ENCODE measurements around the gene BCL7A. TPM values are rescaled to one million over a fixed set of nuclear protein-coding genes. Genes with fewer than 3 reads are reported as not detected.
A peak's percentile ranks its signal among the peaks of the same experiment; 100 is the strongest.

BCL7A gene
- total RNA-seq, 1 experiment from 2014 or later, result 67.2 TPM

DNA sequence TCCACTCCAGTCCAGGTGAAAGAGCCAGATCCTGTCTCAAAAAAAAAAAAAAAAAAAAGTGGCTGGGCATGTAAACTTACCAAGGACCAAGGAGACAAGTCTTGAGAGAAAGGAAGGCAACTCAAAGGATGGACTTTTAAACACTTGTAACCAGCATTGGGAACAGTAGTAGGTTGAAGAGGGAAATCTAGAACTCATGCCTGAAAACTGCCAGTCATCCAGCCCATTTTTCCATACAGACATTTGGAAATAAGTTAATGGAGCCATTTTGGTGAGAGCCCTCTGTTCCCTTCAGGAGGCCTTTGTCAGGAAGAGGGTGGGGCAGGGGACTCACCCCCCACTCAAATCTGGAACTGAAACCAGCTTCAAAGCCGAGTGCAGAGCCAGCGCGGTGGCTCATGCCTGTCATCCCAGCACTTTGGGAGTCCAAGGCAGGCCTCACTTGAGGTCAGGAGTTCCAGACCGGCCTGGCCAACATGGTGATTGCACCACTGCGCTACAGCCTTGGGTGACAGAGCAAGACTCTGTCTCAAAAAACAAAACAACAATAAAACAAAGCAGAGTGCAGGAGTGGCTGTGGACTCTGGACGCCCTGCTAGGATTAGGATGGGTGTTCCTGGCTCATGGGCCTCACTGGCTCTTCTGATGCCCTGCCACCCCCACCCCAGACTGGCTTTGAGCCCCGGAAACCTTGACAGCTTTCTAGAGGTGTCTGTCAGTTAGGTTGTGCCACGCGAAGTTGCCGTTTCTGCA is 55.2 kb downstream of the BCL7A start:
- DNase-seq, result no peak

GRCh38 chr12:122078141-122079032 is 56.7 kb downstream of the BCL7A start, which contains the start of gene MLXIP:
Gene MLXIP, plus strand, starts transcription at chr12:122078756. Its CDS starts 98 bp downstream, at chr12:122078854.
- H3K27ac ChIP-seq (ENCODE audit: low read length), result peak within 1 kb of the TSS; percentile 55
- peak within 1 kb of the TSS; percentile 97 for H3K4me2 ChIP-seq (ENCODE audit: low read depth, low read length, poor library complexity, severe bottlenecking)
- H3K79me2 ChIP-seq (ENCODE audit: low read length), result peaks cover 45% of the 10 kb centered on the region
- H3K4me1 ChIP-seq (ENCODE audit: low read length), result peaks cover 51% of the 10 kb centered on the region
- no peaks in the 10 kb centered on the region for H3K9me2 ChIP-seq (replicated peaks; ENCODE audit: insufficient read depth, low read length)
- H3K4me3 ChIP-seq (ENCODE audit: low read length), result peak within 1 kb of the TSS; percentile 72
- H3K9ac ChIP-seq (ENCODE audit: low read length), result peak within 1 kb of the TSS; percentile 96
- no peaks in the 10 kb centered on the region for H3K9me3 ChIP-seq (ENCODE audit: low read length)
- H2AFZ ChIP-seq (ENCODE audit: low read length), result 0 out of 2 replicates have a peak within 1 kb of the TSS, but pooled peaks have one; percentile 60
- no peaks in the 10 kb centered on the region for H3K36me3 ChIP-seq (ENCODE audit: insufficient read depth, low read length)
- peak; percentile 98 for DNase-seq
- H3K27me3 ChIP-seq (ENCODE audit: low read length), result no peaks in the 10 kb centered on the region
- H4K20me1 ChIP-seq (ENCODE audit: insufficient read depth, low read depth, low read length), result peaks cover 14% of the 10 kb centered on the region; the same call in 1 of the 2 replicates

More for the DNA sequence above, 55.2 kb downstream of the BCL7A start:
- Histone ChIP-seq H3K27ac (ENCODE audit: low read length) (no peak overlapping the region), H3K4me1 (ENCODE audit: low read length) (peaks cover 38% of the 10 kb centered on the region), H3K79me2 (ENCODE audit: low read length) (peaks cover 31% of the 10 kb centered on the region), H3K9me3 (ENCODE audit: low read length) (no peaks in the 10 kb centered on the region), H3K27me3 (ENCODE audit: low read length) (no peaks in the 10 kb centered on the region), H3K36me3 (ENCODE audit: insufficient read depth, low read length) (no peaks in the 10 kb centered on the region), H3K9ac (ENCODE audit: low read length) (no peak overlapping the region), H3K9me2 (replicated peaks; ENCODE audit: insufficient read depth, low read length) (no peaks in the 10 kb centered on the region), H4K20me1 (ENCODE audit: insufficient read depth, low read depth, low read length) (peaks cover 14% of the 10 kb centered on the region; the same call in 1 of the 2 replicates), H2AFZ (ENCODE audit: low read length) (no peak overlapping the region), H3K4me2 (ENCODE audit: low read depth, low read length, poor library complexity, severe bottlenecking) (no peak overlapping the region), H3K4me3 (ENCODE audit: low read length) (no peak overlapping the region)

DNA sequence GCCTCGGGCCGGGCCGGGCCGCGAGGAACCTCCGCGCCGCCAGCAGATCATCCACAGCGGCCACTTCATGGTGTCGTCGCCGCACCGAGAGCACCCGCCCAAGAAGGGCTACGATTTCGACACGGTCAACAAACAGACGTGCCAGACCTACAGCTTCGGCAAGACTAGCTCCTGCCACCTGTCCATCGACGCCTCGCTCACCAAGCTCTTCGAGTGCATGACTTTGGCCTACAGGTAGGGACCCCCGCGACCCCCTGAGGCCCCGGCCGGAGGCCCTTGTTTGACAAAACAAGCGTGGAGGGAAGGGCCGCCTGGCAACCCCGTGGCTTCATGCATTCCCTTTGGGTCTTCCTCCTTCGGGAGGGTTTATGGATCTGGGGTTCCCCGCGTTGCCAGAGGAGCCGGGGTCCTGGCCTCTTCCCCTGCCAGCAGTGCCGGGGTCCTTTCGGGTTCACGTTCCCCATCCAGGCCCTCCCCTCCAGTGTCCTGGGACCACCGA is 57.4 kb downstream of the BCL7A start:
- no peak overlapping the region for H2AFZ ChIP-seq (ENCODE audit: low read length)
- H3K4me3 ChIP-seq (ENCODE audit: low read length), result peak overlapping the region; percentile 72
- no peaks in the 10 kb centered on the region for H3K27me3 ChIP-seq (ENCODE audit: low read length)
- peak overlapping the region; percentile 96 for H3K9ac ChIP-seq (ENCODE audit: low read length)
- H3K4me2 ChIP-seq (ENCODE audit: low read depth, low read length, poor library complexity, severe bottlenecking), result peak overlapping the region; percentile 97
- no peaks in the 10 kb centered on the region for H3K36me3 ChIP-seq (ENCODE audit: insufficient read depth, low read length)
- H4K20me1 ChIP-seq (ENCODE audit: insufficient read depth, low read depth, low read length), result peaks cover 14% of the 10 kb centered on the region; the same call in 1 of the 2 replicates
- peak overlapping the region; percentile 55 for H3K27ac ChIP-seq (ENCODE audit: low read length)
- H3K79me2 ChIP-seq (ENCODE audit: low read length), result peaks cover 52% of the 10 kb centered on the region
- H3K9me2 ChIP-seq (replicated peaks; ENCODE audit: insufficient read depth, low read length), result no peaks in the 10 kb centered on the region
- H3K4me1 ChIP-seq (ENCODE audit: low read length), result peaks cover 55% of the 10 kb centered on the region
- DNase-seq, result peak; percentile 56
- H3K9me3 ChIP-seq (ENCODE audit: low read length), result no peaks in the 10 kb centered on the region

DNA sequence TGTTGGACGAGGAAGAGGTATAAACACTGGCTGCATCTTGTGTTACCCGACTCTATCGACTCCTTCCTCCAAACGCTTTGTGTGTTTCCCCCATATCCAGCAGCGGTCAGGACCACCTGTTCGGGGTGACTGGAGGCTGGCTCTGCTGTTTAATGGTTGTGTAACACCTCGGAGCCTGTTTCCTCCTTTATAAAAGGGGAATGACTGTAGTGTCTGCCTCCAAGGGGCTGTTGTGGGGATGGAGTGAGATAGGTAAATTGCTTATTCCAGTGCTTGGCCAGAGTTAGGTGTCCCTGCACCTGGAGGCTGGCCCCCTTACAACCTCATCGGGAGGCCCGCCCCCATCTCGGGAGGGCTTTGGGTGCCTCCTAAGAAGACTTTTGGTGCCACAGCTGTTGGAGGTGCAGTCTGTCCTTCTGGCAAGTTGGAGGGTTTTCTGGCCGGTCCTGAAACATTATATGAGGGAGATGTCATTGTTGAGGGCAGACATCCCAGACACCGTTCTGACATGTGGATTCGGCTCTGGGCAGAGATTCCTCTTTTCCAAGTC is 57.9 kb downstream of the BCL7A start:
- H3K4me1 ChIP-seq (ENCODE audit: low read length), result peaks cover 55% of the 10 kb centered on the region
- peak overlapping the region; percentile 96 for H3K9ac ChIP-seq (ENCODE audit: low read length)
- H4K20me1 ChIP-seq (ENCODE audit: insufficient read depth, low read depth, low read length), result peaks cover 14% of the 10 kb centered on the region; the same call in 1 of the 2 replicates
- H3K9me2 ChIP-seq (replicated peaks; ENCODE audit: insufficient read depth, low read length), result no peaks in the 10 kb centered on the region
- H3K9me3 ChIP-seq (ENCODE audit: low read length), result no peaks in the 10 kb centered on the region
- DNase-seq, result peak; percentile 65
- no peaks in the 10 kb centered on the region for H3K36me3 ChIP-seq (ENCODE audit: insufficient read depth, low read length)
- H3K27me3 ChIP-seq (ENCODE audit: low read length), result no peaks in the 10 kb centered on the region
- peak overlapping the region; percentile 97 for H3K4me2 ChIP-seq (ENCODE audit: low read depth, low read length, poor library complexity, severe bottlenecking)
- peak overlapping the region; percentile 55 for H3K27ac ChIP-seq (ENCODE audit: low read length)
- peaks cover 54% of the 10 kb centered on the region for H3K79me2 ChIP-seq (ENCODE audit: low read length)
- no peak overlapping the region for H2AFZ ChIP-seq (ENCODE audit: low read length)
- H3K4me3 ChIP-seq (ENCODE audit: low read length), result peak overlapping the region; percentile 72

GRCh38 chr12:122080149-122081082 is 58.7 kb downstream of the BCL7A start:
- Histone ChIP-seq H3K9ac (ENCODE audit: low read length) (peak overlapping the region; percentile 96), H4K20me1 (ENCODE audit: insufficient read depth, low read depth, low read length) (peaks cover 14% of the 10 kb centered on the region; the same call in 1 of the 2 replicates), H3K4me3 (ENCODE audit: low read length) (peak overlapping the region; percentile 72), H2AFZ (ENCODE audit: low read length) (no peak overlapping the region), H3K9me2 (replicated peaks; ENCODE audit: insufficient read depth, low read length) (no peaks in the 10 kb centered on the region), H3K27me3 (ENCODE audit: low read length) (no peaks in the 10 kb centered on the region), H3K4me1 (ENCODE audit: low read length) (peaks cover 55% of the 10 kb centered on the region), H3K4me2 (ENCODE audit: low read depth, low read length, poor library complexity, severe bottlenecking) (peak overlapping the region; percentile 97), H3K36me3 (ENCODE audit: insufficient read depth, low read length) (peaks cover 4% of the 10 kb centered on the region; the same call in 1 of the 2 replicates), H3K79me2 (ENCODE audit: low read length) (peaks cover 60% of the 10 kb centered on the region), H3K9me3 (ENCODE audit: low read length) (no peaks in the 10 kb centered on the region), H3K27ac (ENCODE audit: low read length) (peak overlapping the region; percentile 55)
- peak; percentile 56 for DNase-seq

- H3K27ac ChIP-seq (ENCODE audit: low read length), result peak overlapping the region; percentile 55
- H3K4me2 ChIP-seq (ENCODE audit: low read depth, low read length, poor library complexity, severe bottlenecking), result peak overlapping the region; percentile 97
- no peaks in the 10 kb centered on the region for H3K9me3 ChIP-seq (ENCODE audit: low read length)
- H3K4me3 ChIP-seq (ENCODE audit: low read length), result peak overlapping the region; percentile 72
- H3K36me3 ChIP-seq (ENCODE audit: insufficient read depth, low read length), result peaks cover 9% of the 10 kb centered on the region
- no peaks in the 10 kb centered on the region for H3K9me2 ChIP-seq (replicated peaks; ENCODE audit: insufficient read depth, low read length)
- H3K27me3 ChIP-seq (ENCODE audit: low read length), result no peaks in the 10 kb centered on the region
- H2AFZ ChIP-seq (ENCODE audit: low read length), result no peak overlapping the region
- no peak for DNase-seq
- peak overlapping the region; percentile 96 for H3K9ac ChIP-seq (ENCODE audit: low read length)
- peaks cover 55% of the 10 kb centered on the region for H3K4me1 ChIP-seq (ENCODE audit: low read length)
- peaks cover 68% of the 10 kb centered on the region for H3K79me2 ChIP-seq (ENCODE audit: low read length)
- peaks cover 18% of the 10 kb centered on the region; the same call in 1 of the 2 replicates for H4K20me1 ChIP-seq (ENCODE audit: insufficient read depth, low read depth, low read length)
Measured at GRCh38 chr12:122081083-122081696, 59.5 kb downstream of the BCL7A start.

Measured in Karpas-422 (cell line).